HepG2 (cell line): ENCODE data around the gene ERBB4. TPM values are rescaled to one million over a fixed set of nuclear protein-coding genes. Genes with fewer than 3 reads are reported as not detected.

Source experiments
- ATAC-seq: fragments of 200-7000 bp; cut with Tn5 transposase; 3 replicates; pipeline ENCODE4 v1.9.1; 2020; ENCODE audit warnings: mild to moderate bottlenecking, moderate library complexity
- BruUV-seq: library from RNA; stranded (reverse); fragments of 400-500 nt; replicated peaks from 2 replicates; lab custom pipeline; 2021; lab: Mats Ljungman, UMichigan
- CTCF ChIA-PET: fragments of 300-600 bp; formaldehyde crosslinking; extraction: SDS; loops from one replicate; lab custom pipeline; 2021; ENCODE audit warnings: low total read pairs, inconsistent platforms, low intra/inter-chr PET ratio; lab: Yijun Ruan, JAX
- POLR2A ChIA-PET: fragments of 350-600 bp; sonication (Branson Sonifier 250); formaldehyde crosslinking; loops from one replicate; lab custom pipeline; 2020; ENCODE audit warnings: antibody characterized with exemption, inconsistent platforms; lab: Yijun Ruan, JAX
- DNase-seq: peaks from one replicate; pipeline ENCODE4 v3.0.0-alpha.2; 2015; ENCODE audit warnings: low spot score
- FAIRE-seq: peaks from 3 replicates; lab custom pipeline; 2011; peaks lifted over from hg19 to GRCh38; lab: Jason Lieb, UNC
- H2AFZ ChIP-seq: one replicate; pipeline ENCODE4 v1.6.1; 2011; ENCODE audit warnings: low read length, inconsistent platforms
- H3K27ac ChIP-seq: fragments of 300-600 bp; 3 replicates; pipeline ENCODE4 v1.8.0; 2011; ENCODE audit warnings: mixed run types, mild to moderate bottlenecking, mixed read lengths, low read length, inconsistent platforms; ENCODE audit not compliant: insufficient read depth; ENCODE audit errors: extremely low read length
- H3K27me3 ChIP-seq, 2 experiments: fragments of 200-600 bp in 1 of 2; 2 replicates in 1 of 2; 3 replicates in 1 of 2; pipeline versions ENCODE4 v1.6.0 to v1.8.0; 2011; ENCODE audit warnings: low read length in 2 of 2, mild to moderate bottlenecking in 2 of 2, moderate library complexity in 2 of 2, inconsistent platforms in 1 of 2; ENCODE audit not compliant: insufficient read depth in 2 of 2, control insufficient read depth in 1 of 2
- H3K36me3 ChIP-seq, 2 experiments: fragments of 200-600 bp in 1 of 2; replicated peaks in 1 of 2; 2 replicates in 1 of 2; 3 replicates in 1 of 2; pipeline versions ENCODE4 v1.5.1 to v1.8.0; 2011; ENCODE audit warnings: low read length in 2 of 2, inconsistent platforms in 1 of 2; ENCODE audit not compliant: insufficient read depth in 2 of 2, control insufficient read depth in 1 of 2
- H3K4me1 ChIP-seq: 2 replicates; pipeline ENCODE4 v1.5.1; 2012; ENCODE audit warnings: low read length, inconsistent platforms; ENCODE audit not compliant: insufficient read depth
- H3K4me2 ChIP-seq: 2 replicates; pipeline ENCODE4 v1.6.0; 2011; ENCODE audit warnings: low read depth, low read length, inconsistent platforms
- H3K4me3 ChIP-seq, 3 experiments: fragments of 200-600 bp in 1 of 3; sonication (generic), shearing (Covaris generic) in 1 of 3; replicated peaks in 1 of 3; 2 replicates each; pipeline ENCODE4 v1.5.1; 2011 to 2016; ENCODE audit warnings: low read length in 3 of 3, inconsistent platforms in 2 of 3, low read depth in 2 of 3, mild to moderate bottlenecking in 2 of 3, control low read depth in 1 of 3, mixed read lengths in 1 of 3; ENCODE audit not compliant: insufficient read depth in 1 of 3
- H3K79me2 ChIP-seq: one replicate; pipeline ENCODE4 v1.6.1; 2011; ENCODE audit warnings: low read length, inconsistent platforms; ENCODE audit not compliant: insufficient read depth
- H3K9ac ChIP-seq: 2 replicates; pipeline ENCODE4 v1.6.0; 2011; ENCODE audit warnings: mild to moderate bottlenecking, low read depth, low read length, inconsistent platforms; ENCODE audit not compliant: insufficient read depth
- H3K9me3 ChIP-seq: 2 replicates; pipeline ENCODE4 v1.5.1; 2012; ENCODE audit warnings: mild to moderate bottlenecking, low read length
- H4K20me1 ChIP-seq: 2 replicates; pipeline ENCODE4 v1.6.0; 2011; ENCODE audit warnings: inconsistent platforms, mild to moderate bottlenecking, low read length, moderate library complexity; ENCODE audit not compliant: insufficient read depth
- AGO1 ChIP-seq: fragments of 200-400 bp; formaldehyde crosslinking; IDR thresholded peaks from 2 replicates; pipeline ENCODE4 v1.6.1; 2017; ENCODE audit warnings: mild to moderate bottlenecking, low read depth, low read length, moderate library complexity; ENCODE audit not compliant: poor library complexity, severe bottlenecking
- MLLT10 ChIP-seq: sonication (generic); formaldehyde crosslinking; IDR thresholded peaks from 2 replicates; pipeline ENCODE4 v1.4.0; 2020; ENCODE audit warnings: missing genetic modification reagents
- SMAD1 ChIP-seq: sonication (generic); formaldehyde crosslinking; IDR thresholded peaks from 2 replicates; pipeline ENCODE4 v1.4.0; 2020; ENCODE audit warnings: missing genetic modification reagents, low read depth, mild to moderate bottlenecking, borderline replicate concordance
- SMAD9 ChIP-seq: sonication (generic); formaldehyde crosslinking; IDR thresholded peaks from 2 replicates; pipeline ENCODE4 v1.5.1; 2020; ENCODE audit warnings: mild to moderate bottlenecking, missing genetic modification reagents
- TAF15 ChIP-seq: fragments of 200-400 bp; formaldehyde crosslinking; IDR thresholded peaks from one replicate; pipeline ENCODE4 v1.6.1; 2018; ENCODE audit warnings: mild to moderate bottlenecking, low read depth, low read length; ENCODE audit not compliant: poor library complexity, severe bottlenecking
- THAP9 ChIP-seq: sonication (generic); formaldehyde crosslinking; IDR thresholded peaks from 2 replicates; pipeline ENCODE4; 2020; ENCODE audit warnings: missing genetic modification reagents, mild to moderate bottlenecking, borderline replicate concordance
- ZBTB21 ChIP-seq: sonication (generic); formaldehyde crosslinking; IDR thresholded peaks from 2 replicates; pipeline ENCODE4 v1.4.0; 2020; ENCODE audit warnings: missing genetic modification reagents
- ZFP36 ChIP-seq: fragments of 150-350 bp; IDR thresholded peaks from 2 replicates; pipeline ENCODE4 v1.6.1; 2018; ENCODE audit warnings: borderline replicate concordance, low read length, low read depth; ENCODE audit not compliant: partially characterized antibody
- ZNF143 ChIP-seq: sonication (generic); formaldehyde crosslinking; IDR thresholded peaks from 2 replicates; pipeline ENCODE4 v1.4.0; 2020; ENCODE audit warnings: missing genetic modification reagents
- ZNF280D ChIP-seq: sonication (generic); formaldehyde crosslinking; IDR thresholded peaks from 2 replicates; pipeline ENCODE4 v1.5.1; 2020; ENCODE audit warnings: mild to moderate bottlenecking, missing genetic modification reagents
- ZNF543 ChIP-seq: sonication (generic); formaldehyde crosslinking; IDR thresholded peaks from 2 replicates; pipeline ENCODE4 v1.4.0; 2020; ENCODE audit warnings: mild to moderate bottlenecking, missing genetic modification reagents
- ZNF660 ChIP-seq: sonication (generic); formaldehyde crosslinking; IDR thresholded peaks from 2 replicates; pipeline ENCODE4 v1.5.1; 2020; ENCODE audit warnings: mild to moderate bottlenecking, low read depth, missing genetic modification reagents, borderline replicate concordance
- WGBS: methylation state at CpG from one replicate; pipeline ENCODE4 v1.1.6; 2017; ENCODE audit warnings: low lambda C conversion rate; 5-methylcytosine and 5-hydroxymethylcytosine counted together
- in situ Hi-C: cut with HindIII; loops from 2 replicates; pipeline ENCODE4 v1.10.0; 2017; ENCODE audit warnings: low pct_unique_long_range_greater_than_20kb; ENCODE audit not compliant: extremely low pct_ligation_motif_present
- intact Hi-C: fragments of 100-400 bp; cut with micrococcal nuclease; formaldehyde crosslinking; loops from one replicate; pipeline ENCODE4 v1.10.0; 2022; ENCODE audit not compliant: unreplicated experiment
- polyA plus RNA-seq, 8 experiments: library from polyadenylated mRNA; depleted of rRNA in 3 of 8; stranded (reverse) in 7 of 8; unstranded in 1 of 8; fragments of >200 nt; fragmentation: Illumina TruSeq in 4 of 8; extraction: Trizol in 4 of 8; gene quantifications; 2 replicates each; pipeline versions ENCODE4 v1.2.1 to v1.2.3, GENCODE V29; 2011 to 2016; ENCODE audit warnings: low read depth in 4 of 8, missing spikeins in 1 of 8, mixed read lengths in 1 of 8; ENCODE audit not compliant: insufficient read depth in 1 of 8
- total RNA-seq, 5 experiments: library from RNA; depleted of rRNA; stranded (reverse); fragments of >200 nt; fragmentation: Illumina TruSeq; extraction: Trizol; gene quantifications; 2 replicates each; pipeline ENCODE4 v1.2.3, GENCODE V29; 2016; ENCODE audit warnings: low read depth in 1 of 5
- TF ChIP-seq, protein P1 (sequence below): sonication (generic); formaldehyde crosslinking; IDR thresholded peaks from 2 replicates; pipeline ENCODE4 v1.4.0; 2020; ENCODE audit warnings: missing genetic modification reagents

Gene ERBB4
- total and polyA plus RNA-seq, 2 of the 13 experiments (the other 11 are each of a cell fraction or from before 2014, with no cell fraction given), result not detected

DNA sequence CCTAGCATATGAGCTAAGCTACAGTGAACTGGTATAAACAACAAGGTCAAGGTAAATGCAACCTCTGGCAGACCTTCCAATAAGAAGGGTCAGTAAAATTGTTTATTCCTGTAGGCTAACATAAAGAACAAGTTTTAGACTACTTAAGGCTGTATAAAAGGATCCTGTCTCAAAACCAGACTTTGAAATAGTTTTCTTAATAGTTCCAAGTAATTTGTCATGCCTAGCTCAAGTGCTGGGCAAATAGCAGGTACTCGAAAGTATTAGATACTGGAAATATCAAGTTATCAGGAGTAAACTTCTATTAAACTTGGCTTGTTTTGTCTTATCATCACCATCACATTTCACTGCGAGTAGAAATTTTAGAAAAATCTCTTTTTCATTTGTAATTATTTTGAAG is 1087.0 kb downstream of the ERBB4 start:
- ChIA-PET POLR2A (no interaction called here), CTCF (no interaction called here)
- Histone ChIP-seq H3K79me2 (no peaks in the 10 kb centered on the region), H4K20me1 (no peaks in the 10 kb centered on the region), H3K9ac (no peak overlapping the region), H2AFZ (no peak overlapping the region), H3K4me3 (no peak overlapping the region), H3K9me3 (no peaks in the 10 kb centered on the region), H3K36me3 (no peaks in the 10 kb centered on the region), H3K27ac (no peak overlapping the region), H3K4me1 (no peaks in the 10 kb centered on the region), H3K4me2 (no peak overlapping the region), H3K27me3 (no peaks in the 10 kb centered on the region)
- 3% methylated on average over 2 of the region's 2 CpGs for WGBS
- FAIRE-seq (no peak), ATAC-seq (no peak), DNase-seq (no peak)
- BruUV-seq, result no TSS peak
- in situ Hi-C loops, result no loop called here
- intact Hi-C loops, result no loop called here
- TF ChIP-seq ZNF543 (no peak), ZFP36 (no peak), AGO1 (no peak), SMAD1 (CRISPR knock-in tag) (no peak), THAP9 (no peak), ZNF660 (CRISPR knock-in tag) (no peak), ZBTB21 (CRISPR knock-in tag) (no peak), SMAD9 (CRISPR knock-in tag) (no peak), ZNF280D (CRISPR knock-in tag) (no peak), ZNF143 (no peak), MLLT10 (no peak), TAF15 (no peak)
- TF ChIP-seq, protein P1, sequence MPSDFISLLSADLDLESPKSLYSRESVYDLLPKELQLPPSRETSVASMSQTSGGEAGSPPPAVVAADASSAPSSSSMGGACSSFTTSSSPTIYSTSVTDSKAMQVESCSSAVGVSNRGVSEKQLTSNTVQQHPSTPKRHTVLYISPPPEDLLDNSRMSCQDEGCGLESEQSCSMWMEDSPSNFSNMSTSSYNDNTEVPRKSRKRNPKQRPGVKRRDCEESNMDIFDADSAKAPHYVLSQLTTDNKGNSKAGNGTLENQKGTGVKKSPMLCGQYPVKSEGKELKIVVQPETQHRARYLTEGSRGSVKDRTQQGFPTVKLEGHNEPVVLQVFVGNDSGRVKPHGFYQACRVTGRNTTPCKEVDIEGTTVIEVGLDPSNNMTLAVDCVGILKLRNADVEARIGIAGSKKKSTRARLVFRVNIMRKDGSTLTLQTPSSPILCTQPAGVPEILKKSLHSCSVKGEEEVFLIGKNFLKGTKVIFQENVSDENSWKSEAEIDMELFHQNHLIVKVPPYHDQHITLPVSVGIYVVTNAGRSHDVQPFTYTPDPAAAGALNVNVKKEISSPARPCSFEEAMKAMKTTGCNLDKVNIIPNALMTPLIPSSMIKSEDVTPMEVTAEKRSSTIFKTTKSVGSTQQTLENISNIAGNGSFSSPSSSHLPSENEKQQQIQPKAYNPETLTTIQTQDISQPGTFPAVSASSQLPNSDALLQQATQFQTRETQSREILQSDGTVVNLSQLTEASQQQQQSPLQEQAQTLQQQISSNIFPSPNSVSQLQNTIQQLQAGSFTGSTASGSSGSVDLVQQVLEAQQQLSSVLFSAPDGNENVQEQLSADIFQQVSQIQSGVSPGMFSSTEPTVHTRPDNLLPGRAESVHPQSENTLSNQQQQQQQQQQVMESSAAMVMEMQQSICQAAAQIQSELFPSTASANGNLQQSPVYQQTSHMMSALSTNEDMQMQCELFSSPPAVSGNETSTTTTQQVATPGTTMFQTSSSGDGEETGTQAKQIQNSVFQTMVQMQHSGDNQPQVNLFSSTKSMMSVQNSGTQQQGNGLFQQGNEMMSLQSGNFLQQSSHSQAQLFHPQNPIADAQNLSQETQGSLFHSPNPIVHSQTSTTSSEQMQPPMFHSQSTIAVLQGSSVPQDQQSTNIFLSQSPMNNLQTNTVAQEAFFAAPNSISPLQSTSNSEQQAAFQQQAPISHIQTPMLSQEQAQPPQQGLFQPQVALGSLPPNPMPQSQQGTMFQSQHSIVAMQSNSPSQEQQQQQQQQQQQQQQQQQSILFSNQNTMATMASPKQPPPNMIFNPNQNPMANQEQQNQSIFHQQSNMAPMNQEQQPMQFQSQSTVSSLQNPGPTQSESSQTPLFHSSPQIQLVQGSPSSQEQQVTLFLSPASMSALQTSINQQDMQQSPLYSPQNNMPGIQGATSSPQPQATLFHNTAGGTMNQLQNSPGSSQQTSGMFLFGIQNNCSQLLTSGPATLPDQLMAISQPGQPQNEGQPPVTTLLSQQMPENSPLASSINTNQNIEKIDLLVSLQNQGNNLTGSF (CRISPR knock-in tag), result no peak
